ENCODE results near the gene PIGN.

The PIGN gene

GRCh38 chr18:62028715-62029114 lies 158.1 kb downstream of the PIGN start:
- Histone ChIP-seq H3K9ac (ENCODE audit: low read length) (no peak overlapping the region), H3K4me1 (ENCODE audit: control insufficient read depth, insufficient read depth, low read length) (peaks cover 3% of the 10 kb centered on the region), H3K36me3 (ENCODE audit: control insufficient read depth, insufficient read depth, low read length, severe bottlenecking) (no peaks in the 10 kb centered on the region), H3K9me3 (ENCODE audit: control insufficient read depth, low read length) (no peaks in the 10 kb centered on the region), H3K4me3 (ENCODE audit: low read length) (no peak overlapping the region), H3K27me3 (replicated peaks; ENCODE audit: control insufficient read depth, insufficient read depth, low read length) (no peaks in the 10 kb centered on the region)
- DNase-seq (ENCODE audit: low read depth): no peak

DNA sequence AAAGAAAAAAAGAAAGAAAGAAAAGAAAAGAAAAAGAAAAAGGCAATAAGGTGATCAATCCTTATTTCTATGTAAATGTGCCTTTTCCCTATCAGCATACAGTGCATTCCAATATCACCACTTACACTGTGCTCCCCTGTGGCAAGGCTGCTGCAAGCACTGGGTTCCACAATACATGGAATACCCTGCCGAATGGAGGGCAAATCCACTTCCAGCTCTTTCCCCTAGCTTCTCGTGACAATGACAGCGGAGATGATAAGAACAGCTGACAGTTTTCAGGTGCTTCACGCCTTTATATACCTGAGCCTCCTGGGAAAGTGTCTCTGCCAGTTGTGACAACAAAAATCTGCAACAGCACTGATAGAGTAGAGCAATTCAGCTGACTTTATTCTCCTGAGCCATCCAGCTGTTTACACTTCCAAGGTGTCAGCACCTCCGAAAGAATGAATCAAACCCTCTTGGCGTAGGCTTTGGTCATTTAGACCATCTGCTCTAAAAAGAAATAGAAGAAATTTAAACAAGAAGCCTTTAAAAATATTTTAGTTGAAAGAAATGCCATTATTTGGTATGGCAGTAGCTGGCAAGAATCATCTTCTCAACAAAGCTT lies 158.8 kb downstream of the PIGN start:
- Histone ChIP-seq H3K36me3 (ENCODE audit: control insufficient read depth, insufficient read depth, low read length, severe bottlenecking) (no peaks in the 10 kb centered on the region), H3K9ac (ENCODE audit: low read length) (no peak overlapping the region), H3K9me3 (ENCODE audit: control insufficient read depth, low read length) (no peaks in the 10 kb centered on the region), H3K4me3 (ENCODE audit: low read length) (no peak overlapping the region), H3K27me3 (replicated peaks; ENCODE audit: control insufficient read depth, insufficient read depth, low read length) (no peaks in the 10 kb centered on the region), H3K4me1 (ENCODE audit: control insufficient read depth, insufficient read depth, low read length) (peaks cover 3% of the 10 kb centered on the region)
- no peak for DNase-seq (ENCODE audit: low read depth)

DNA sequence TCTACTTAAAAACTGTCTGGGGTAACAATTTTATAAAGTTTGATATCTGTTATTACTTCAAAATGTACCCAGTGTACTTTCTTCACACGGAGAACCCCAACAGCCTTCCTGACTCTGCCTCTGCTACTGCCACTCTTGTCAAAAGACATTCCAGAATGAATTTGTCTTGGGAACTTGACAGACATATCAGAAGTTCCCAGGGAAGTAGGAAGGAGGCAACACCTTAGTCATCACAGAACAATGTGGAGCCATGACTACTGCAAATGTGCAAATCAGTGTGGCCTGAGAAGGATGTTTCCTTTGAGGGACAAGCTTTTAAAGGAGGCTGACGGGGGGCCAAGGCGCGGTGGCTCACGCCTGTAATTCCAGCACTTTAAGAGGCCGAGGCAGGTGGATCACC lies 160.3 kb downstream of the PIGN start:
- no peak overlapping the region for H3K9ac ChIP-seq (ENCODE audit: low read length)
- no peaks in the 10 kb centered on the region for H3K36me3 ChIP-seq (ENCODE audit: control insufficient read depth, insufficient read depth, low read length, severe bottlenecking)
- H3K9me3 ChIP-seq (ENCODE audit: control insufficient read depth, low read length): no peaks in the 10 kb centered on the region
- H3K4me1 ChIP-seq (ENCODE audit: control insufficient read depth, insufficient read depth, low read length): peaks cover 3% of the 10 kb centered on the region
- peak; percentile 41 for DNase-seq (ENCODE audit: low read depth)
- H3K27me3 ChIP-seq (replicated peaks; ENCODE audit: control insufficient read depth, insufficient read depth, low read length): no peaks in the 10 kb centered on the region
- H3K4me3 ChIP-seq (ENCODE audit: low read length): no peak overlapping the region

DNA sequence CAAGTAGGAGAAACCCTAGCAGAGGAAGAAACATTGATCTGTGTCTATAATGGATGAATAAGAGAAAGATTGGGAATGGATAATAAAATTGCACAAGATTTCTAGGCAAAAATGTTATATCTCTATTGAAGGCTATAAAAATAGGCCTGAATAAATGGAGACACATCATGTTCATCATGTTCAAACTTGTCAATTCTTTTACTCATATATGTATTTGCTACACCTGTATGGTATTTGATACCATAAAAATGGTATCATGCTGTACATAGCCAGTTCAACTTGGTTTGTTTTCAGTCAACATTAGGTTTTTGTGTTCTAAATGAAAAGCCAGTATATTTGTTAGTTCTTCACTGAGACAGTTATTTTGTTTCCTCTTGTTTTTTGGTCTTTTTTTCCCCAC lies 161.9 kb downstream of the PIGN start:
- no peaks in the 10 kb centered on the region for H3K36me3 ChIP-seq (ENCODE audit: control insufficient read depth, insufficient read depth, low read length, severe bottlenecking)
- no peaks in the 10 kb centered on the region for H3K9me3 ChIP-seq (ENCODE audit: control insufficient read depth, low read length)
- no peak overlapping the region for H3K4me3 ChIP-seq (ENCODE audit: low read length)
- no peak overlapping the region for H3K9ac ChIP-seq (ENCODE audit: low read length)
- H3K27me3 ChIP-seq (replicated peaks; ENCODE audit: control insufficient read depth, insufficient read depth, low read length): no peaks in the 10 kb centered on the region
- no peak for DNase-seq (ENCODE audit: low read depth)
- no peaks in the 10 kb centered on the region for H3K4me1 ChIP-seq (ENCODE audit: control insufficient read depth, insufficient read depth, low read length)

- H3K9me3 ChIP-seq (ENCODE audit: control insufficient read depth, low read length): no peaks in the 10 kb centered on the region
- no peaks in the 10 kb centered on the region for H3K36me3 ChIP-seq (ENCODE audit: control insufficient read depth, insufficient read depth, low read length, severe bottlenecking)
- no peak overlapping the region for H3K4me3 ChIP-seq (ENCODE audit: low read length)
- H3K27me3 ChIP-seq (replicated peaks; ENCODE audit: control insufficient read depth, insufficient read depth, low read length): no peaks in the 10 kb centered on the region
- no peak overlapping the region for H3K9ac ChIP-seq (ENCODE audit: low read length)
- no peaks in the 10 kb centered on the region for H3K4me1 ChIP-seq (ENCODE audit: control insufficient read depth, insufficient read depth, low read length)
- no peak for DNase-seq (ENCODE audit: low read depth)
These were observed 163.3 kb downstream of the PIGN start for GRCh38 chr18:62023536-62023935.

DNA sequence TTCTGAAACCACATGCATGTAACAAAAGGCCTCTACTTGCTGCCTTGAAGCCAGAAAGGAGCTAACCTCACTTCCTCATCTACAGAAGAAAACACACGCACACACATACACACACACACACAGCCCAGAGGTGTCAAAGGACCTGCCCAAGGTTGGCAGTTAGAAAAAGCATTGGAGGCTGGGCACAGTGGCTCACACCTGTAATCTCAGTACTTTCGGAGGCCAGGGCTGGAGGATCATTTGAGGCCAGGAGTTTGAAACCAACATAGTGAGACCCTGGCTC lies 168.2 kb downstream of the PIGN start:
- Histone ChIP-seq H3K4me1 (ENCODE audit: control insufficient read depth, insufficient read depth, low read length) (peaks cover 13% of the 10 kb centered on the region), H3K36me3 (ENCODE audit: control insufficient read depth, insufficient read depth, low read length, severe bottlenecking) (no peaks in the 10 kb centered on the region), H3K27me3 (replicated peaks; ENCODE audit: control insufficient read depth, insufficient read depth, low read length) (no peaks in the 10 kb centered on the region), H3K9ac (ENCODE audit: low read length) (no peak overlapping the region), H3K9me3 (ENCODE audit: control insufficient read depth, low read length) (no peaks in the 10 kb centered on the region), H3K4me3 (ENCODE audit: low read length) (no peak overlapping the region)
- DNase-seq (ENCODE audit: low read depth): no peak

DNA sequence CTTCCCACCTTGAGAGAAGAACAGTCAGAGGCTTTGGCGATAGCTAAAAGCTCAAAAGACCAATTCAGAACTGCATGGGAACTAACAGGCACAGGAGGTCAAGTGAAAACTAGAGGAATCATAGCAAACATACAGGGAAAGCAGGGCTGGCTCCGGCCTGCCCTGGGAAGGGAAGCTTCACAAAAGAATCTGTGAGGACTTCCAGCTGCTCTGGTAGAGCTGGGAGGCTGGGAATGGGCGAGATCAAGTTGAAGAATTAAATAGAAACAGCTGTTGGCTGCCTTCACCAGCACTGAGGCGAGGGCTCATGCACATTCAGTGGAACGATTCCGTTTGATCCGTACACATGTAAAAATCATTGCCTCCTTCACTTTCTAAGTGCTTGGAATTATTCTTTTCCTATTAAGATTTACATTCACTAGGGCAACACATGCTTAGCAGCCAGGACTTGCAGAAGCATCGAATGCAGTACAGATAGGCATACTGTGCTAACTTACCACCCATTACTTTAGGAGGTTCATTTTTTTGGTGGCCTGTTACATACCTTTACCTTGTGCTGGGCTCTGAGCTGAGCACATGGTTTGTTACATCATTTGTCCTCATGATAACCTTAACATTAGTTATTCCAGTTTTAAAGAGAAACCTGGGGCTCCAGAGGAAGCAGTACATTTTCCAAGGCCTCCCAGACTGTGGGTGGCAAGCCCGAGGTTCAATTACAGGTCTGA lies 168.7 kb downstream of the PIGN start:
- Histone ChIP-seq H3K4me3 (ENCODE audit: low read length) (no peak overlapping the region), H3K9me3 (ENCODE audit: control insufficient read depth, low read length) (no peaks in the 10 kb centered on the region), H3K4me1 (ENCODE audit: control insufficient read depth, insufficient read depth, low read length) (peaks cover 13% of the 10 kb centered on the region), H3K27me3 (replicated peaks; ENCODE audit: control insufficient read depth, insufficient read depth, low read length) (no peaks in the 10 kb centered on the region), H3K9ac (ENCODE audit: low read length) (no peak overlapping the region), H3K36me3 (ENCODE audit: control insufficient read depth, insufficient read depth, low read length, severe bottlenecking) (no peaks in the 10 kb centered on the region)
- peak; percentile 99 for DNase-seq (ENCODE audit: low read depth)

GRCh38 chr18:62017618-62018017 lies 169.2 kb downstream of the PIGN start:
- peaks cover 13% of the 10 kb centered on the region for H3K4me1 ChIP-seq (ENCODE audit: control insufficient read depth, insufficient read depth, low read length)
- H3K9ac ChIP-seq (ENCODE audit: low read length): no peak overlapping the region
- DNase-seq (ENCODE audit: low read depth): no peak

DNA sequence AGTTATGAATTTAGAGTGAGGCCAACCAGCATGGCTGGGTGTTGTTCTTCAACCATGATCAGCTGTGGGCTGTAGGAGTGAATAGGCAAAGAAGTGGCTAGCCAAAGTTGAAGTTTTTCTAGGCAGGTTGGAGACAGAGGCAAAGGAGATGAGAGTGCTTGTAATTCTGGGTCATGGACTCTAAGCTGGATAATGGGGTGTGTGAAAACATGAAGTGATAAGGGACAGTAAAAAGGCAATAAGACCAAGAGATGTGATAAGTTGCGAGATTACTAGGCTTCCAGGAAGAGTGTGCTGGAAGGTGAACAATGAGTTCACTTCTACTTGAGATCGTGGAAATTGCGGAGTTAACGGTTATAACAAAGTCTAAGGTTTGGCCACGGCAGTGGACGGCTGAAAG lies 175.4 kb downstream of the PIGN start:
- Histone ChIP-seq H3K9ac (ENCODE audit: low read length) (no peak overlapping the region), H3K4me3 (ENCODE audit: low read length) (no peak overlapping the region), H3K27me3 (replicated peaks; ENCODE audit: control insufficient read depth, insufficient read depth, low read length) (no peaks in the 10 kb centered on the region), H3K4me1 (ENCODE audit: control insufficient read depth, insufficient read depth, low read length) (no peaks in the 10 kb centered on the region), H3K9me3 (ENCODE audit: control insufficient read depth, low read length) (peaks cover 1% of the 10 kb centered on the region), H3K36me3 (ENCODE audit: control insufficient read depth, insufficient read depth, low read length, severe bottlenecking) (no peaks in the 10 kb centered on the region)
- no peak for DNase-seq (ENCODE audit: low read depth)

More at GRCh38 chr18:62017618-62018017, 169.2 kb downstream of the PIGN start:
- H3K4me3 ChIP-seq (ENCODE audit: low read length): no peak overlapping the region
- H3K36me3 ChIP-seq (ENCODE audit: control insufficient read depth, insufficient read depth, low read length, severe bottlenecking): no peaks in the 10 kb centered on the region
- H3K27me3 ChIP-seq (replicated peaks; ENCODE audit: control insufficient read depth, insufficient read depth, low read length): no peaks in the 10 kb centered on the region
- no peaks in the 10 kb centered on the region for H3K9me3 ChIP-seq (ENCODE audit: control insufficient read depth, low read length)

- no peak overlapping the region for H3K9ac ChIP-seq (ENCODE audit: low read length)
- H3K27me3 ChIP-seq (replicated peaks; ENCODE audit: control insufficient read depth, insufficient read depth, low read length): no peaks in the 10 kb centered on the region
- H3K36me3 ChIP-seq (ENCODE audit: control insufficient read depth, insufficient read depth, low read length, severe bottlenecking): no peaks in the 10 kb centered on the region
- DNase-seq (ENCODE audit: low read depth): no peak
- no peaks in the 10 kb centered on the region for H3K4me1 ChIP-seq (ENCODE audit: control insufficient read depth, insufficient read depth, low read length)
- H3K4me3 ChIP-seq (ENCODE audit: low read length): no peak overlapping the region
- H3K9me3 ChIP-seq (ENCODE audit: control insufficient read depth, low read length): peaks cover 7% of the 10 kb centered on the region
These were observed 177.3 kb downstream of the PIGN start for GRCh38 chr18:62009521-62009920.

- no peak for DNase-seq (ENCODE audit: low read depth)
- no peaks in the 10 kb centered on the region for H3K27me3 ChIP-seq (replicated peaks; ENCODE audit: control insufficient read depth, insufficient read depth, low read length)
- no peaks in the 10 kb centered on the region for H3K36me3 ChIP-seq (ENCODE audit: control insufficient read depth, insufficient read depth, low read length, severe bottlenecking)
- H3K4me3 ChIP-seq (ENCODE audit: low read length): no peak overlapping the region
- no peak overlapping the region for H3K9ac ChIP-seq (ENCODE audit: low read length)
- peaks cover 10% of the 10 kb centered on the region for H3K4me1 ChIP-seq (ENCODE audit: control insufficient read depth, insufficient read depth, low read length)
- H3K9me3 ChIP-seq (ENCODE audit: control insufficient read depth, low read length): peaks cover 5% of the 10 kb centered on the region
These were observed 185.5 kb downstream of the PIGN start for GRCh38 chr18:62001396-62001795.

- Histone ChIP-seq H3K36me3 (ENCODE audit: control insufficient read depth, insufficient read depth, low read length, severe bottlenecking) (no peaks in the 10 kb centered on the region), H3K4me1 (ENCODE audit: control insufficient read depth, insufficient read depth, low read length) (peaks cover 12% of the 10 kb centered on the region), H3K9me3 (ENCODE audit: control insufficient read depth, low read length) (no peaks in the 10 kb centered on the region), H3K4me3 (ENCODE audit: low read length) (no peak overlapping the region), H3K27me3 (replicated peaks; ENCODE audit: control insufficient read depth, insufficient read depth, low read length) (no peaks in the 10 kb centered on the region), H3K9ac (ENCODE audit: low read length) (no peak overlapping the region)
- peak; percentile 82 for DNase-seq (ENCODE audit: low read depth)
These were observed 187.9 kb downstream of the PIGN start for GRCh38 chr18:61998957-61999356.
